AG04449 (cell line): Measurements from ENCODE around the gene R3HDM2.

ENCODE experiments used
- CTCF ChIA-PET: fragments of 350-600 bp; formaldehyde crosslinking; extraction: SDS; loops from one replicate; lab custom pipeline; 2021; ENCODE audit warnings: antibody characterized with exemption; lab: Yijun Ruan, JAX
- POLR2A ChIA-PET: fragments of 400-600, 350-600 bp; formaldehyde crosslinking; extraction: SDS; loops from one replicate; lab custom pipeline; 2020; ENCODE audit warnings: antibody characterized with exemption, inconsistent platforms; lab: Yijun Ruan, JAX
- DNase-seq: peaks from one replicate; pipeline ENCODE4 v3.0.0-alpha.2; 2010; ENCODE audit warnings: low read depth, low spot score
- H3K4me3 ChIP-seq: 2 replicates; pipeline ENCODE4 v1.5.1; 2011; ENCODE audit warnings: low read depth, mild to moderate bottlenecking, control low read depth, low read length
- CTCF ChIP-seq: IDR thresholded peaks from one replicate; pipeline ENCODE4 v1.5.1; 2011; ENCODE audit warnings: mild to moderate bottlenecking, moderate library complexity, low read length, control low read depth, inconsistent platforms; ENCODE audit not compliant: insufficient read depth; ENCODE audit errors: missing control alignments

The R3HDM2 gene

GRCh38 chr12:57216921-57217879 is 213.6 kb downstream of the R3HDM2 start:
- POLR2A ChIA-PET, result interaction anchor here (0.6 to 1.6 kb wide), 4 partner anchors 13 to 235 kb away, joined by 3 to 8 read pairs (median 4); partner anchors contain the start of gene SHMT2
- H3K4me3 ChIP-seq, result peak overlapping the region; percentile 51
- TF ChIP-seq CTCF, result no peak
- CTCF ChIA-PET, result interaction anchor here (1.0 to 9.8 kb wide), 7 partner anchors 11 to 245 kb away, joined by 3 to 290 read pairs (median 4); partner anchors contain the start of gene SHMT2
- no peak for DNase-seq

GRCh38 chr12:57216014-57216911 is 214.6 kb downstream of the R3HDM2 start, which contains the start of gene NXPH4:
Gene NXPH4, plus strand, starts transcription at chr12:57216794. Its CDS starts 176 bp downstream, at chr12:57216970.
- TF ChIP-seq CTCF, result no peak
- no peak for DNase-seq
- ChIA-PET POLR2A (interaction anchor here (1.0 to 1.4 kb wide), 4 partner anchors 14 to 25 kb away, joined by 3 to 9 read pairs (median 4); partner anchors contain the start of gene SHMT2), CTCF (interaction anchor here (2.2 to 11.4 kb wide), 5 partner anchors 11 to 26 kb away, joined by 10 to 393 read pairs (median 54); partner anchors contain the start of gene SHMT2)
- peak within 1 kb of the TSS; percentile 54 for H3K4me3 ChIP-seq

GRCh38 chr12:57215668-57216013 is 215.2 kb downstream of the R3HDM2 start:
- no peak for DNase-seq
- no peak overlapping the region for H3K4me3 ChIP-seq
- no peak for TF ChIP-seq CTCF
- ChIA-PET POLR2A (interaction anchor here (1.0 kb wide), 3 partner anchors 14 to 24 kb away, joined by 3 to 9 read pairs (median 3); partner anchors contain the start of gene SHMT2), CTCF (interaction anchor here (2.2 to 11.4 kb wide), 3 partner anchors 10 to 26 kb away, joined by 10 to 393 read pairs (median 290); partner anchors contain the start of gene SHMT2)

- DNase-seq, result no peak
- ChIA-PET POLR2A (interaction anchor here (1.1 to 2.3 kb wide), 2 partner anchors 25 to 26 kb away, joined by 3 to 16 read pairs; no protein-coding TSS in a partner anchor), CTCF (interaction anchor here (1.1 to 11.4 kb wide), 17 partner anchors 9 to 271 kb away, joined by 3 to 393 read pairs (median 16); partner anchors contain the start of genes SHMT2, STAC3 and STAT6)
- H3K4me3 ChIP-seq, result no peak overlapping the region
- no peak for TF ChIP-seq CTCF
Measured at GRCh38 chr12:57215065-57215464, 215.8 kb downstream of the R3HDM2 start.

GRCh38 chr12:57214398-57214781 is 216.5 kb downstream of the R3HDM2 start:
- CTCF ChIA-PET, result interaction anchor here (0.6 to 11.4 kb wide), 43 partner anchors 9 to 290 kb away, joined by 3 to 393 read pairs (median 5); partner anchors contain the start of genes GLI1, INHBE, LRP1 and SHMT2
- TF ChIP-seq CTCF, result peak; percentile 73
- DNase-seq, result no peak
- POLR2A ChIA-PET, result interaction anchor here (0.9 to 2.3 kb wide), 6 partner anchors 12 to 27 kb away, joined by 3 to 16 read pairs (median 4); partner anchors contain the start of gene SHMT2
- no peak overlapping the region for H3K4me3 ChIP-seq
